A549 (cell line): ENCODE results near the gene PLSCR2. TPM values are rescaled to one million over a fixed set of nuclear protein-coding genes. Genes with fewer than 3 reads are reported as not detected.

Source experiments
- ATAC-seq, 2 experiments: fragments of 200-7000 bp in 1 of 2; fragments of >200 bp in 1 of 2; cut with Nextera tagmentation in 1 of 2; cut with Tn5 transposase in 1 of 2; 3 replicates each; pipeline versions ENCODE4 v1.8.0 to v1.9.1; 2018 to 2020; ENCODE audit warnings: mild to moderate bottlenecking in 1 of 2, moderate library complexity in 1 of 2
- CTCF ChIA-PET: fragments of 300-600 bp; sonication (Branson Sonifier 250); formaldehyde crosslinking; extraction: SDS; loops from one replicate; lab custom pipeline; 2021; ENCODE audit warnings: antibody characterized with exemption, inconsistent platforms; lab: Yijun Ruan, JAX
- POLR2A ChIA-PET: fragments of 350-600 bp; formaldehyde crosslinking; extraction: SDS; loops from one replicate; lab custom pipeline; 2021; ENCODE audit warnings: antibody characterized with exemption, inconsistent platforms; lab: Yijun Ruan, JAX
- DNase-seq, 2 experiments: peaks; one replicate each; pipeline versions ENCODE4 v3.0.0 to v3.0.0-alpha.2; 2011 to 2016; ENCODE audit warnings: low read depth in 1 of 2, low spot score in 1 of 2
- FAIRE-seq: peaks from 2 replicates; lab custom pipeline; 2011; peaks lifted over from hg19 to GRCh38; lab: Jason Lieb, UNC
- H3K27ac ChIP-seq, 2 experiments: fragments of >200 bp; sonication (Bioruptor Twin); formaldehyde crosslinking; 3 replicates each; pipeline ENCODE4 v1.5.1; 2016 to 2017
- H3K4me1 ChIP-seq: fragments of >200 bp; sonication (Bioruptor Twin); formaldehyde crosslinking; 3 replicates; pipeline ENCODE4 v1.6.1; 2016
- H3K4me2 ChIP-seq: fragments of >200 bp; sonication (Bioruptor Twin); formaldehyde crosslinking; 3 replicates; pipeline ENCODE4 v1.6.1; 2016
- H3K4me3 ChIP-seq: fragments of >200 bp; sonication (Bioruptor Twin); formaldehyde crosslinking; 3 replicates; pipeline ENCODE4 v1.5.1; 2016
- H3K9me3 ChIP-seq: fragments of >200 bp; sonication (Bioruptor Twin); formaldehyde crosslinking; 3 replicates; pipeline ENCODE4 v1.6.1; 2016
- BHLHE40 ChIP-seq: IDR thresholded peaks from 2 replicates; pipeline ENCODE4 v1.6.1; 2012; ENCODE audit warnings: low read depth, low read length, inconsistent platforms
- CBX2 ChIP-seq: fragments of 200-600 bp; sonication (generic); IDR thresholded peaks from 2 replicates; pipeline ENCODE4 v1.6.1; 2016; ENCODE audit warnings: low read depth, mild to moderate bottlenecking, borderline replicate concordance
- CBX8 ChIP-seq: fragments of 200-600 bp; sonication (generic); IDR thresholded peaks from 2 replicates; pipeline ENCODE4 v1.6.1; 2016
- CHD2 ChIP-seq: fragments of 150-350 bp; IDR thresholded peaks from 2 replicates; pipeline ENCODE4 v1.6.1; 2014; ENCODE audit warnings: low read length; ENCODE audit not compliant: partially characterized antibody
- EHMT2 ChIP-seq: fragments of 200-600 bp; sonication (generic); IDR thresholded peaks from 2 replicates; pipeline ENCODE4 v1.6.1; 2016; ENCODE audit warnings: antibody characterized with exemption, low read depth, mild to moderate bottlenecking, moderate library complexity
- EP300 ChIP-seq, 2 experiments: fragments of >200 bp; sonication (Bioruptor Twin); formaldehyde crosslinking; IDR thresholded peaks; 2 replicates in 1 of 2; 3 replicates in 1 of 2; pipeline ENCODE4 v1.6.1; 2016 to 2017
- ESRRA ChIP-seq: fragments of 150-350 bp; IDR thresholded peaks from 2 replicates; pipeline ENCODE4 v1.6.1; 2014; ENCODE audit warnings: mild to moderate bottlenecking, low read length, borderline replicate concordance
- FOSB ChIP-seq: fragments of 250-450 bp; sonication (Bioruptor Pico); IDR thresholded peaks from 2 replicates; pipeline ENCODE4 v1.5.0; 2020; ENCODE audit warnings: mild to moderate bottlenecking, moderate library complexity
- FOSL2 ChIP-seq, 2 experiments: fragments of 450-650 bp in 1 of 2; fragments of >200 bp in 1 of 2; sonication (Bioruptor Twin) in 1 of 2; formaldehyde crosslinking; IDR thresholded peaks; 2 replicates each; pipeline versions ENCODE4 v1.5.0 to v1.6.1; 2016 to 2020; ENCODE audit warnings: mild to moderate bottlenecking in 1 of 2, moderate library complexity in 1 of 2
- FOXS1 ChIP-seq: fragments of 250-450 bp; sonication (Bioruptor Pico); IDR thresholded peaks from 2 replicates; pipeline ENCODE4 v1.5.0; 2020; ENCODE audit warnings: mild to moderate bottlenecking, moderate library complexity
- GATA3 ChIP-seq: IDR thresholded peaks from 2 replicates; pipeline ENCODE4 v1.6.1; 2012; ENCODE audit warnings: borderline replicate concordance
- MYC ChIP-seq: IDR thresholded peaks from 2 replicates; pipeline ENCODE4 v1.6.1; 2012; ENCODE audit warnings: mild to moderate bottlenecking, inconsistent platforms, low read length, improper control_type of control experiment, borderline replicate concordance
- NFE2L2 ChIP-seq: fragments of 150-350 bp; conservative IDR thresholded peaks from 2 replicates; pipeline ENCODE4 v1.6.1; 2014; ENCODE audit warnings: low read length
- NPAS2 ChIP-seq: fragments of 250-450 bp; sonication (Bioruptor Pico); IDR thresholded peaks from 2 replicates; pipeline ENCODE4 v1.8.0; 2022; ENCODE audit warnings: mild to moderate bottlenecking, moderate library complexity, borderline replicate concordance
- NR3C1 ChIP-seq: fragments of >200 bp; sonication (Bioruptor Twin); formaldehyde crosslinking; IDR thresholded peaks from 3 replicates; pipeline ENCODE4 v1.6.1; 2017
- PHF8 ChIP-seq: fragments of 200-600 bp; sonication (generic); IDR thresholded peaks from 2 replicates; pipeline ENCODE4 v1.6.1; 2016; ENCODE audit warnings: low read depth, mild to moderate bottlenecking, antibody characterized with exemption, moderate library complexity, borderline replicate concordance
- POLR2AphosphoS2 ChIP-seq: conservative IDR thresholded peaks from 2 replicates; pipeline ENCODE4 v1.6.1; 2012; ENCODE audit warnings: low read length, improper control_type of control experiment, inconsistent platforms
- RAD21 ChIP-seq, 2 experiments: fragments of >200 bp in 1 of 2; sonication (Bioruptor Twin) in 1 of 2; formaldehyde crosslinking in 1 of 2; IDR thresholded peaks in 1 of 2; conservative IDR thresholded peaks in 1 of 2; 2 replicates in 1 of 2; 3 replicates in 1 of 2; pipeline ENCODE4 v1.6.1; 2012 to 2018; ENCODE audit warnings: inconsistent platforms in 1 of 2
- RCOR1 ChIP-seq: fragments of 150-350 bp; IDR thresholded peaks from 2 replicates; pipeline ENCODE4 v1.6.1; 2014; ENCODE audit warnings: antibody characterized with exemption, low read length, low read depth
- RFX5 ChIP-seq: fragments of 450-650 bp; IDR thresholded peaks from 2 replicates; pipeline ENCODE4 v1.7.1; 2014; ENCODE audit warnings: antibody characterized with exemption, mild to moderate bottlenecking, moderate library complexity
- ZFP36 ChIP-seq: fragments of 450-650 bp; IDR thresholded peaks from 2 replicates; pipeline ENCODE4 v1.6.1; 2014; ENCODE audit warnings: borderline replicate concordance; ENCODE audit not compliant: partially characterized antibody
- ZNF302 ChIP-seq: fragments of 250-450 bp; sonication (Bioruptor Pico); IDR thresholded peaks from 2 replicates; pipeline ENCODE4 v1.9.0; 2021; ENCODE audit warnings: inconsistent platforms, mild to moderate bottlenecking, moderate library complexity
- ZSCAN20 ChIP-seq: fragments of 250-450 bp; sonication (Bioruptor Pico); IDR thresholded peaks from 2 replicates; pipeline ENCODE4 v1.8.0; 2022; ENCODE audit warnings: mild to moderate bottlenecking, moderate library complexity
- WGBS: methylation state at CpG from one replicate; pipeline ENCODE4 v1.1.6; 2017; ENCODE audit errors: missing lambda C conversion rate; 5-methylcytosine and 5-hydroxymethylcytosine counted together
- polyA plus RNA-seq, 4 experiments: library from polyadenylated mRNA; depleted of rRNA in 3 of 4; stranded (reverse); fragments of >200 nt; fragmentation: RNase III in 1 of 4; extraction: RNeasy Plus Mini Kit Qiagen cat#74134 plus additional on column Dnase treatment in 1 of 4; gene quantifications; 2 replicates in 3 of 4; 3 replicates in 1 of 4; pipeline ENCODE4 v1.2.3, GENCODE V29; 2011 to 2017
- TF ChIP-seq, protein P1 (sequence below): fragments of >200 bp; sonication (Bioruptor Twin); formaldehyde crosslinking; IDR thresholded peaks from 3 replicates; pipeline ENCODE4 v1.6.1; 2016
- TF ChIP-seq, protein P2 (sequence below): fragments of 150-350 bp; IDR thresholded peaks from 2 replicates; pipeline ENCODE4 v1.6.1; 2014; ENCODE audit warnings: low read depth, mild to moderate bottlenecking, low read length
- TF ChIP-seq, protein P3 (sequence below): fragments of >200 bp; sonication (Bioruptor Twin); formaldehyde crosslinking; IDR thresholded peaks from 3 replicates; pipeline ENCODE4 v1.5.1; 2016
- TF ChIP-seq, protein P4 (sequence below): fragments of 250-450 bp; sonication (Bioruptor Pico); IDR thresholded peaks from 2 replicates; pipeline ENCODE4 v1.5.0; 2020; ENCODE audit warnings: low read depth, mild to moderate bottlenecking, moderate library complexity

Gene PLSCR2
- polyA plus RNA-seq, 2 of the 4 experiments (the other 2 are of a cell fraction): 0.10 TPM; not detected in 1

DNA sequence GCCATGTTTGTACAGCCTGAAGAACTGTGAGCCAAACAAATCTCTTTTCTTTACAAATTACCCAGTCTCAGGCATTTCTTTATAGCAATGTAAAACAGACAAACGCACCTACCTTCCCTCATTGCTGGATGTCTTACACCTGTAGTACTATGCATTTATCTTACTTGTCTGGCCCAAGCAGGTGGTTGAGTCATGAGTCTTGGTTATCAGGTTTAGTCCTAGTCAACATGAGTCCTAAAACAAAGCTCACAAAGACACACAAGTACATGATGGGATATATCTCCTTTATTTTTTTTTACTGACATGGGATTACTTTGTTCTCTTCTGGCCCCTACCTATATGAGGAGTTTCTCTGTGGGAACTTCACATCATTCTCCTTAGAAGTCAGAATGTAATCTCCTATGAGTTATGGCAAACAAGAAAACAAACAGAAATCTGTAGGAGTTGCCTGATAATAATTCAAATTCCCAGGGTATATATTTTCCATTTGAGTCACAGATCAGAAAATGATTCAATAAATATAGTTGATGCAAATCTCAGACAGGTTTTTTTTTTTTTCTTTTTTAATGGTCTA is 33.6 kb upstream of the PLSCR2 start:
- POLR2A ChIA-PET: no interaction called here
- WGBS: 80% methylated on average over 1 of the region's 1 CpG
- no peak for TF ChIP-seq FOSB
- Histone ChIP-seq H3K27ac (peak overlapping the region; percentile 61 to 91), H3K9me3 (no peaks in the 10 kb centered on the region), H3K4me2 (peak overlapping the region; percentile 42), H3K4me3 (no peak overlapping the region), H3K4me1 (peaks cover 52% of the 10 kb centered on the region)
- ATAC-seq: peak; percentile 9 to 27; a peak in 3 of 6 replicates
- FAIRE-seq: no peak
- DNase-seq: peak in 1 of 2 experiments; percentile 49
- CTCF ChIA-PET: interaction anchor here (0.8 to 1.2 kb wide), 3 partner anchors 9 to 281 kb away, joined by 3 to 4 read pairs (median 3); no protein-coding TSS in a partner anchor

DNA sequence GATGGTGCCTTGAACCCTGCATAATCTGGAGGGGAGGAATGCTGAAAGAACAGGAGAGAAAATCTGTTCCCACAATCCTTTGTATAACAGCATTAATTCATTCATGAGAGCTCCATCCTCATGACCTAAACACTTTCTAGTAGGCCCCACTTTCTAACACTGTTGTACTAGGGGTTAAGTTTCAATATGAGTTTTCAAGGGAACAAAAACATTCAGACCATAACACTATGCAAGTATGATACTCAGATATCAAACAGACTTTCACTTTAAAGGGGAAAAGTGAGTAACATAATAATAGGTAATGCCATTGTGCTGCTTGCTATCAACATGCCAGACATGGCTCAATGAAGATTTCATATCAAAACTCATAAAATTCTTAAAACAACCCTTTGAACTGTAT is 32.4 kb upstream of the PLSCR2 start:
- no peak for ATAC-seq
- H3K27ac ChIP-seq: peak overlapping the region in 1 of 2 experiments; percentile 91; a peak in 3 of 6 replicates

DNA sequence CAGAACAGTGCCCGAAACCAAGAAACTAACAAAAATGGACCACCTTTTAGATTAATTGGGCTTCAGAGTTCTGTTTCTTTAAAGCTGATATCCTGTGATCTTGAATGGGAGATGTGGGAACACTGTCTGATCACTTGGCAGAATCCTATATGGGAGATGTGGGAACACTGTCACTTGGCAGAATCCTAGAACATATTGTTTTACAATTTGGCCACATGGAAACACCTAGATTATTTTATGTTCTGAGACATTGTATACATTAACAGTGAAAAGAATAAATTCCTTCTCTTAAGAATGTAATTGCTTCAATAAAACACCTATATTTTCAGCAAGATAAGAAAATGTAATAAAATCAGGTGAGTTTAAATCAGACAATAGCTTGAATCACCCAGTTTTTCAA is 30.3 kb upstream of the PLSCR2 start:
- Histone ChIP-seq H3K4me1 (peaks cover 22% of the 10 kb centered on the region), H3K4me3 (no peak overlapping the region), H3K9me3 (no peaks in the 10 kb centered on the region), H3K4me2 (no peak overlapping the region), H3K27ac (no peak overlapping the region)
- 73% methylated on average over 1 of the region's 1 CpG for WGBS
- CTCF ChIA-PET: interaction anchor here (0.8 to 1.0 kb wide), 2 partner anchors 23 to 434 kb away, joined by 3 read pairs; no protein-coding TSS in a partner anchor
- no peak for DNase-seq
- POLR2A ChIA-PET: no interaction called here
- no peak for FAIRE-seq
- no peak for ATAC-seq
- no peak for TF ChIP-seq ZNF302 (CRISPR knock-in tag)
- TF ChIP-seq, protein P1, sequence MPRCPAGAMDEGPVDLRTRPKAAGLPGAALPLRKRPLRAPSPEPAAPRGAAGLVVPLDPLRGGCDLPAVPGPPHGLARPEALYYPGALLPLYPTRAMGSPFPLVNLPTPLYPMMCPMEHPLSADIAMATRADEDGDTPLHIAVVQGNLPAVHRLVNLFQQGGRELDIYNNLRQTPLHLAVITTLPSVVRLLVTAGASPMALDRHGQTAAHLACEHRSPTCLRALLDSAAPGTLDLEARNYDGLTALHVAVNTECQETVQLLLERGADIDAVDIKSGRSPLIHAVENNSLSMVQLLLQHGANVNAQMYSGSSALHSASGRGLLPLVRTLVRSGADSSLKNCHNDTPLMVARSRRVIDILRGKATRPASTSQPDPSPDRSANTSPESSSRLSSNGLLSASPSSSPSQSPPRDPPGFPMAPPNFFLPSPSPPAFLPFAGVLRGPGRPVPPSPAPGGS: no peak
- TF ChIP-seq CBX2: no peak
- TF ChIP-seq POLR2AphosphoS2: no peak
- TF ChIP-seq CHD2: no peak
- TF ChIP-seq FOSL2 (IDR thresholded peaks at IDR 0.05): no peak
- TF ChIP-seq FOSL2 (CRISPR knock-in tag; IDR thresholded peaks at IDR 0.05): no peak
- TF ChIP-seq RCOR1: no peak
- TF ChIP-seq, protein P2, sequence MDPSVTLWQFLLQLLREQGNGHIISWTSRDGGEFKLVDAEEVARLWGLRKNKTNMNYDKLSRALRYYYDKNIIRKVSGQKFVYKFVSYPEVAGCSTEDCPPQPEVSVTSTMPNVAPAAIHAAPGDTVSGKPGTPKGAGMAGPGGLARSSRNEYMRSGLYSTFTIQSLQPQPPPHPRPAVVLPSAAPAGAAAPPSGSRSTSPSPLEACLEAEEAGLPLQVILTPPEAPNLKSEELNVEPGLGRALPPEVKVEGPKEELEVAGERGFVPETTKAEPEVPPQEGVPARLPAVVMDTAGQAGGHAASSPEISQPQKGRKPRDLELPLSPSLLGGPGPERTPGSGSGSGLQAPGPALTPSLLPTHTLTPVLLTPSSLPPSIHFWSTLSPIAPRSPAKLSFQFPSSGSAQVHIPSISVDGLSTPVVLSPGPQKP: no peak
- TF ChIP-seq BHLHE40: no peak
- no peak for TF ChIP-seq EP300 (IDR thresholded peaks at IDR 0.05)
- no peak for TF ChIP-seq ESRRA
- TF ChIP-seq, protein P3, sequence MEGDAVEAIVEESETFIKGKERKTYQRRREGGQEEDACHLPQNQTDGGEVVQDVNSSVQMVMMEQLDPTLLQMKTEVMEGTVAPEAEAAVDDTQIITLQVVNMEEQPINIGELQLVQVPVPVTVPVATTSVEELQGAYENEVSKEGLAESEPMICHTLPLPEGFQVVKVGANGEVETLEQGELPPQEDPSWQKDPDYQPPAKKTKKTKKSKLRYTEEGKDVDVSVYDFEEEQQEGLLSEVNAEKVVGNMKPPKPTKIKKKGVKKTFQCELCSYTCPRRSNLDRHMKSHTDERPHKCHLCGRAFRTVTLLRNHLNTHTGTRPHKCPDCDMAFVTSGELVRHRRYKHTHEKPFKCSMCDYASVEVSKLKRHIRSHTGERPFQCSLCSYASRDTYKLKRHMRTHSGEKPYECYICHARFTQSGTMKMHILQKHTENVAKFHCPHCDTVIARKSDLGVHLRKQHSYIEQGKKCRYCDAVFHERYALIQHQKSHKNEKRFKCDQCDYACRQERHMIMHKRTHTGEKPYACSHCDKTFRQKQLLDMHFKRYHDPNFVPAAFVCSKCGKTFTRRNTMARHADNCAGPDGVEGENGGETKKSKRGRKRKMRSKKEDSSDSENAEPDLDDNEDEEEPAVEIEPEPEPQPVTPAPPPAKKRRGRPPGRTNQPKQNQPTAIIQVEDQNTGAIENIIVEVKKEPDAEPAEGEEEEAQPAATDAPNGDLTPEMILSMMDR: no peak

More for the DNA sequence above, 32.4 kb upstream of the PLSCR2 start:
- TF ChIP-seq, protein P1: no peak
- TF ChIP-seq FOSL2 (IDR thresholded peaks at IDR 0.05) (no peak), FOSL2 (CRISPR knock-in tag; IDR thresholded peaks at IDR 0.05) (no peak), NPAS2 (CRISPR knock-in tag) (no peak), NR3C1 (no peak), CBX8 (no peak), NFE2L2 (no peak), RFX5 (no peak), ZNF302 (CRISPR knock-in tag) (no peak), ZSCAN20 (CRISPR knock-in tag) (no peak), RAD21 (conservative IDR thresholded peaks at IDR 0.05 in 1 of 2, IDR thresholded peaks at IDR 0.05 in 1 of 2) (no peak), BHLHE40 (no peak), ZFP36 (no peak), MYC (no peak), FOXS1 (CRISPR knock-in tag) (no peak), GATA3 (no peak), PHF8 (no peak), EHMT2 (no peak)
- TF ChIP-seq, protein P4, sequence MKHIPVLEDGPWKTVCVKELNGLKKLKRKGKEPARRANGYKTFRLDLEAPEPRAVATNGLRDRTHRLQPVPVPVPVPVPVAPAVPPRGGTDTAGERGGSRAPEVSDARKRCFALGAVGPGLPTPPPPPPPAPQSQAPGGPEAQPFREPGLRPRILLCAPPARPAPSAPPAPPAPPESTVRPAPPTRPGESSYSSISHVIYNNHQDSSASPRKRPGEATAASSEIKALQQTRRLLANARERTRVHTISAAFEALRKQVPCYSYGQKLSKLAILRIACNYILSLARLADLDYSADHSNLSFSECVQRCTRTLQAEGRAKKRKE: no peak
- TF ChIP-seq, protein P3: no peak
- TF ChIP-seq, all 56 proteins: peak for 0
- no peak for FAIRE-seq
- DNase-seq: no peak
- H3K4me2 ChIP-seq: no peak overlapping the region
- CTCF ChIA-PET: interaction anchor here (0.9 kb wide), 1 partner anchor 8 kb away, joined by 3 read pairs; no protein-coding TSS in a partner anchor
- POLR2A ChIA-PET: no interaction called here
- no peak overlapping the region for H3K4me3 ChIP-seq
- H3K9me3 ChIP-seq: no peaks in the 10 kb centered on the region
- H3K4me1 ChIP-seq: peaks cover 42% of the 10 kb centered on the region
